Karpas-422 (cell line): ENCODE results near the gene PARP3. TPM values are rescaled to one million over a fixed set of nuclear protein-coding genes. Genes with fewer than 3 reads are reported as not detected.

Experiments used
- DNase-seq: peaks from one replicate; pipeline ENCODE4 v3.0.0-alpha.2; 2015
- H2AFZ ChIP-seq: fragments of 200-600 bp; sonication (generic); 2 replicates; pipeline ENCODE4 v1.6.1; 2014; ENCODE audit warnings: antibody characterized with exemption, low read length, mixed read lengths
- H3K27ac ChIP-seq: fragments of 200-600 bp; sonication (generic); 2 replicates; pipeline ENCODE4 v1.5.1; 2014; ENCODE audit warnings: mild to moderate bottlenecking, low read length, moderate library complexity
- H3K27me3 ChIP-seq: fragments of 200-600 bp; sonication (generic); 2 replicates; pipeline ENCODE4 v1.6.1; 2014; ENCODE audit warnings: low read length, mixed read lengths
- H3K36me3 ChIP-seq: fragments of 200-600 bp; sonication (generic); 2 replicates; pipeline ENCODE4 v1.6.1; 2014; ENCODE audit warnings: low read length, mixed read lengths; ENCODE audit not compliant: insufficient read depth
- H3K4me1 ChIP-seq: fragments of 200-600 bp; sonication (generic); 2 replicates; pipeline ENCODE4 v1.6.1; 2014; ENCODE audit warnings: mild to moderate bottlenecking, low read length, mixed read lengths
- H3K4me2 ChIP-seq: fragments of 200-600 bp; sonication (generic); 2 replicates; pipeline ENCODE4 v1.6.1; 2014; ENCODE audit warnings: low read length, low read depth, mild to moderate bottlenecking; ENCODE audit not compliant: poor library complexity, severe bottlenecking
- H3K4me3 ChIP-seq: fragments of 200-600 bp; sonication (generic); 2 replicates; pipeline ENCODE4 v1.5.1; 2014; ENCODE audit warnings: mild to moderate bottlenecking, antibody characterized with exemption, low read length, mixed read lengths
- H3K79me2 ChIP-seq: fragments of 200-600 bp; sonication (generic); 2 replicates; pipeline ENCODE4 v1.6.1; 2014; ENCODE audit warnings: mild to moderate bottlenecking, low read length, mixed read lengths
- H3K9ac ChIP-seq: fragments of 200-600 bp; sonication (generic); 2 replicates; pipeline ENCODE4 v1.6.0; 2014; ENCODE audit warnings: low read length
- H3K9me2 ChIP-seq: fragments of 200-600 bp; sonication (generic), shearing (Covaris generic); replicated peaks from 2 replicates; pipeline ENCODE4 v1.6.0; 2014; ENCODE audit warnings: mild to moderate bottlenecking, low read length, moderate library complexity; ENCODE audit not compliant: insufficient read depth
- H3K9me3 ChIP-seq: fragments of 300-700, 200-600 bp; sonication (generic); 2 replicates; pipeline ENCODE4 v1.6.1; 2014; ENCODE audit warnings: low read length, mixed read lengths
- H4K20me1 ChIP-seq: fragments of 200-600 bp; sonication (generic); 2 replicates; pipeline ENCODE4 v1.6.1; 2014; ENCODE audit warnings: mild to moderate bottlenecking, antibody characterized with exemption, low read length, low read depth; ENCODE audit not compliant: insufficient read depth
- total RNA-seq: library from RNA; depleted of rRNA; stranded (reverse); fragments of >200 nt; shearing (Covaris generic); gene quantifications from 2 replicates; pipeline ENCODE4 v1.2.3, GENCODE V29; 2014; ENCODE audit warnings: low replicate concordance

Gene PARP3
- total RNA-seq, 1 experiment from 2014 or later = 29.1 TPM

DNA sequence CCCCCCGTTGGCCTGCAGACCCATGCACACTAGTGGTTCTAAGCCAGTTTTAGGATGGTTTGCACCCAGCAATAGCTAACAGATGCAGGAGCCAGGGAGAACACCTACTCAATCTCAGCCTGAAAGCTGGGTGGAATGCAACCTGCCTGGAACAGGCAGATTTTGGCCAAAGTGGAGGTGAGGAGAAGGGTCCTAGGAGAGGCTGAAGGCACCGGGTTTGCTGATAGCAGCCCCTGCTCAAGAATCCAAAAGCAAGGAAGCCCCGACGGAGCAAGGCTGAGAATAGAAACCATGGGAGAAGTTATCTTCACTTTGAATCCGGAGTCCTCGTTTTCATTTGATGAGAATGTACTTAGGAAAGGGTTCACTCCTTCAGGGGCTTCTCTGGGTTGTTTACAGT is 10.4 kb upstream of the PARP3 start:
- DNase-seq = no peak
- Histone ChIP-seq H3K9me2 (no peaks in the 10 kb centered on the region), H3K9ac (no peak overlapping the region), H3K27ac (no peak overlapping the region), H2AFZ (no peak overlapping the region), H3K27me3 (no peaks in the 10 kb centered on the region), H3K9me3 (no peaks in the 10 kb centered on the region), H3K79me2 (no peaks in the 10 kb centered on the region), H3K36me3 (0 out of 2 replicates have a peak, but pooled peaks cover 2% of the 10 kb centered on the region), H3K4me3 (no peak overlapping the region), H4K20me1 (peaks cover 1% of the 10 kb centered on the region; the same call in 1 of the 2 replicates), H3K4me1 (no peaks in the 10 kb centered on the region), H3K4me2 (no peak overlapping the region)

DNA sequence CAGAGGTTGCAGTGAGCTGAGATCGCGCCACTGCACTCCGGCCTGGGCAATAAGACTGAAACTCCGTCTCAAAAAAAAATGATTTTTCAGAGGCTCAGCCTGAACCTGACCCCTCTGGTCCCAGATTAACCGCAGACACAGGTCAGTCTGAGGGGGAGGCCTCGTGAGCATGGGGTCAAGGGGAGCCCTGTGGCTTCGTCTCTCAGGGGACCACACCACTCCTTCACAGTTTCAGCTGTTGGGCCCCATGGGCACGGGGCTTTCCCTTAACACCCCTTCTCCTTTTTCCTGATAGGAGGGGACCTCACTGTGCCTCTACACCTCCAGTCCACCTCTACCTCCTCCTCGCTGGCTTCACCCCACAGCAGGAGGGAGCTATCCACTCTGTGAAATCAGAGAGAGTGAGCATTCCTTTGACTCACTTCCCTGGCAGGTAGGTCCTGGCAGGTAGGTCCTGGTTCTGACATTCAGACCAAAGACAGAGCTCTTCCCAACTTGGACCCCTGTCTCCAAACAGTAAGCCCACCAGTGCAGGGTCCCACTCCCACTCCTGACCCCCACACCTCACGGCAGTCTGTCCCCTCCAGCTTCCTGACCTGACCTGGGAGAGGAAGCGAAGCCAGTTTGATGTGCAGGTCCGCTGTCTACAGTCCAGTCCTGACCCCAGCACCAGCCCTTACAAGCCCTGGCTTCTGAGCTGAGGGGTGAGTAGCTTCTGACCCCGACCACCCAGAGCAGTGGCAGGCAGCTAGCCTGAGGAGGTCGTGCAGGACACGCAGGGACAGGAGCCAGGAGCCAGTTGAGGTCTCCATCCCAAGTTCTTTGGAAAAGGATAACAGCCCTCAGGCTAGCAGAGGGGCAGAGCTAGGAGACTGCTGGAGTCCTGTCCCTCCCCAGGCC is 9.4 kb upstream of the PARP3 start:
- Histone ChIP-seq H3K9me2 (no peaks in the 10 kb centered on the region), H3K79me2 (no peaks in the 10 kb centered on the region), H3K4me1 (no peaks in the 10 kb centered on the region), H3K27me3 (no peaks in the 10 kb centered on the region), H2AFZ (no peak overlapping the region), H3K9me3 (no peaks in the 10 kb centered on the region), H3K4me2 (no peak overlapping the region), H3K27ac (no peak overlapping the region), H3K36me3 (0 out of 2 replicates have a peak, but pooled peaks cover 2% of the 10 kb centered on the region), H3K9ac (no peak overlapping the region), H4K20me1 (peaks cover 5% of the 10 kb centered on the region; the same call in 1 of the 2 replicates), H3K4me3 (no peak overlapping the region)
- DNase-seq = no peak

DNA sequence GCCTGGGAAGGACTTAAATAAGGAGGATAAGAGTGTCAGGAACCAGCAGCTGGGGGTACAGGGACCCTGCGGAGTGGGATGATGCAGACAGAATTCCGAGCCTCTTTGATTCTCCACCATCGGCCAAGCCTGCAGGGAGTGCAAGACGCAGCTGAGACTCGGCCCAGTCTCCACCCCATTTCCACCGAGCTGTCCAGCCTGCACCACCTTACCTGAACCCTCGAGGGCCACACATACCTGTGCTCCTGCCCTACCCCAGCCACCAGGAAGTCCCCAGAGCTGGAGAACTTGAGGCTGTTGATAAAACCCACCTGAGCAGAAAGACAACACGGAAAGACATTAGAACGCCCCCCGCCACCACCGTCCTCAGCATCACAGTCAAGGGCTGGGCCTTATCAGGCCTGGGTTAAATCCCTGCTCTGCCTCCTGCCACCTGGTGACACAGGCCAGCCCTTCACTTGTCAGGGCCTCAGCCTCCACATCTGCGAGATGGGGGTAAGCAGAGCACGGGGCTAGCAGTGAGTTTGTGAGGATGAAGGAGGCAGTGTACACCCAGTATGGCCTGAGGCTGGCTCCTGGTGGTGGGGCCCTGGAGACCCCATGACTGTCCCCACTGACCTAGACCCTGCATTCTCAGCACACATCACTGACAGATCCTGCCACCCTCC is 8.6 kb upstream of the PARP3 start:
- Histone ChIP-seq H3K4me2 (no peak overlapping the region), H3K4me3 (no peak overlapping the region), H3K36me3 (peaks cover 6% of the 10 kb centered on the region; the same call in 1 of the 2 replicates), H3K27ac (no peak overlapping the region), H3K9ac (no peak overlapping the region), H2AFZ (no peak overlapping the region), H3K4me1 (no peaks in the 10 kb centered on the region), H3K9me2 (no peaks in the 10 kb centered on the region), H3K9me3 (no peaks in the 10 kb centered on the region), H3K27me3 (no peaks in the 10 kb centered on the region), H4K20me1 (peaks cover 5% of the 10 kb centered on the region; the same call in 1 of the 2 replicates), H3K79me2 (peaks cover 4% of the 10 kb centered on the region)
- no peak for DNase-seq

DNA sequence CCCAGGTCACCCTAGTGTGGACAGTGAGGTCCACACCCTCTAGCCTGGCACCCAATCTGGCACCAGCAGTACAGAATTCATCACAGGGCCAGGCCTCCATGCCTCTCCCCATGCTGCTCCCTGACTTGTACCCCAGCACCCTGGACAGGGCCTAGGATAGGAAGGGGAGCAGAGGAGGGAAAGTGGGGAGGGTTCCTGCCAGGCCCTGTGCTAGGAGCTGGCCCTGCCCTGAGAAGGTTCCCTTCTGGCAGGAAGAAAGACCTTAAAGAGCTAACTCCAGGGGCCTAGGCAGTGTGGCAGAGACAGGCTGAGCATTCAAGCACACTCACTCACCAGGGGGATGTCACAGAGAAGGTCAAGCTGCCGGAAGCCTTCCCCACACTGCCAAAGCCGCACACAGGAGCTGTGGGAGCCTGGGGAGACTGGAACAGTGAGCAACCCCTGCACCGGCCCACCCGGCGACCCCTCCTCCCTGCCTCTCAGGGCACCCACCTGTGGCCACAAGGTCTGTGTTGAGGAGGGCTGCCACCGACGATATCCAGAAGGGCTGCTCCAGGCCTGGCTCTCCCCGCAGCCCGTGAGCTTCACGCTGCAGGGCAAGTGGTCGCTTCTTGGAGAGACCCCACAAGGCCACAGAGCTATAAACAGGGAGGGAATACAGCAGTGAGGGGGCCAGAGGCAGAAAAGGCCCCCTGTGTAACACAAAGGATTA is 7.9 kb upstream of the PARP3 start:
- Histone ChIP-seq H3K4me3 (no peak overlapping the region), H3K4me1 (no peaks in the 10 kb centered on the region), H4K20me1 (peaks cover 5% of the 10 kb centered on the region; the same call in 1 of the 2 replicates), H3K36me3 (peaks cover 11% of the 10 kb centered on the region; the same call in 1 of the 2 replicates), H3K79me2 (peaks cover 11% of the 10 kb centered on the region), H3K9me2 (no peaks in the 10 kb centered on the region), H3K9ac (no peak overlapping the region), H3K27ac (no peak overlapping the region), H2AFZ (no peak overlapping the region), H3K9me3 (no peaks in the 10 kb centered on the region), H3K27me3 (no peaks in the 10 kb centered on the region), H3K4me2 (no peak overlapping the region)
- no peak for DNase-seq

DNA sequence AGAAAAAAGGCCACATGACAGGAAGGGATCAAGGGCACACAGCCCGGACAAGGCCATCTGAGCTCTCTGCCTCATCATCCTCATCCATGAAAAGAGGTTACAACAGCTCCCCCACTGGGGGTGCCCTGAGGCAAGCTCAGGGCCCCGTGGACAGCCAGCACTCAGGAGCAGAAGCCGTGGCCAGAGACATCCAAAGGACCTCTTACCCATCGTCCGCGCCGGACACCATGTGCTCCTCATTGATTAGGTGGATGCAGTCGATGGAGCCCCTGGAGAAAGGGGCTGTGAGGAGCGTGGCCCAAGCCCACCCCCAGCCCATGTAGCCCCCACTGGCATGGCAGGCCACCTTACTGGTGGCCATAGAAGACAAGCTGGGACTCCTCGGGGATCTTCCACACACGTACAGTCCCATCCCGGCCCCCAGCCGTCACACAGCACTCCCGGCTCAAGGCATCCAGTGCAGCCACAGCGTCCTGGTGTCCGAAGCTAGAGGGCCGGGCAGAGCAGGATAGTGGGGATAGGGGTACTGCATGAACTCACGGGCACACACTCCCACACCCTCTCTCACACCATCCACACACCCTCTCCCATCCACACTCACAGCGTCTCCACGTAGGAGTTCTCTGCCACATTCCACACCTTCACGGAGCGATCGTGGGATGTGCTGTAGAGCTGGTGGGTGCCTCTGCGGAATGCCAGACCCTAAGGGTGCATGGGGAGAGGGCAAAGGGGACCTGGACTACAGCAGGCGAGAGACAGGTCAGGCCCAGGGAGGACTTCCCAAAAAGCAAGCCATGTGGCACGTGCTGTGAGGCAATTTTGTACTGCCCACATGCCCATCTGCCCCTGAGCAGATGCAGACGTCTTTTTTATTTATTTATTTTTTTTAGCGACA is 6.9 kb upstream of the PARP3 start:
- H3K9me3 ChIP-seq = no peaks in the 10 kb centered on the region
- H4K20me1 ChIP-seq = peaks cover 6% of the 10 kb centered on the region; the same call in 1 of the 2 replicates
- no peak overlapping the region for H3K4me2 ChIP-seq
- peaks cover 7% of the 10 kb centered on the region for H3K4me1 ChIP-seq
- no peaks in the 10 kb centered on the region for H3K9me2 ChIP-seq
- no peak overlapping the region for H3K9ac ChIP-seq
- H3K27ac ChIP-seq = no peak overlapping the region
- no peak overlapping the region for H3K4me3 ChIP-seq
- H3K36me3 ChIP-seq = peaks cover 13% of the 10 kb centered on the region; the same call in 1 of the 2 replicates
- no peak overlapping the region for H2AFZ ChIP-seq
- no peak for DNase-seq
- H3K27me3 ChIP-seq = no peaks in the 10 kb centered on the region
- peaks cover 21% of the 10 kb centered on the region for H3K79me2 ChIP-seq

DNA sequence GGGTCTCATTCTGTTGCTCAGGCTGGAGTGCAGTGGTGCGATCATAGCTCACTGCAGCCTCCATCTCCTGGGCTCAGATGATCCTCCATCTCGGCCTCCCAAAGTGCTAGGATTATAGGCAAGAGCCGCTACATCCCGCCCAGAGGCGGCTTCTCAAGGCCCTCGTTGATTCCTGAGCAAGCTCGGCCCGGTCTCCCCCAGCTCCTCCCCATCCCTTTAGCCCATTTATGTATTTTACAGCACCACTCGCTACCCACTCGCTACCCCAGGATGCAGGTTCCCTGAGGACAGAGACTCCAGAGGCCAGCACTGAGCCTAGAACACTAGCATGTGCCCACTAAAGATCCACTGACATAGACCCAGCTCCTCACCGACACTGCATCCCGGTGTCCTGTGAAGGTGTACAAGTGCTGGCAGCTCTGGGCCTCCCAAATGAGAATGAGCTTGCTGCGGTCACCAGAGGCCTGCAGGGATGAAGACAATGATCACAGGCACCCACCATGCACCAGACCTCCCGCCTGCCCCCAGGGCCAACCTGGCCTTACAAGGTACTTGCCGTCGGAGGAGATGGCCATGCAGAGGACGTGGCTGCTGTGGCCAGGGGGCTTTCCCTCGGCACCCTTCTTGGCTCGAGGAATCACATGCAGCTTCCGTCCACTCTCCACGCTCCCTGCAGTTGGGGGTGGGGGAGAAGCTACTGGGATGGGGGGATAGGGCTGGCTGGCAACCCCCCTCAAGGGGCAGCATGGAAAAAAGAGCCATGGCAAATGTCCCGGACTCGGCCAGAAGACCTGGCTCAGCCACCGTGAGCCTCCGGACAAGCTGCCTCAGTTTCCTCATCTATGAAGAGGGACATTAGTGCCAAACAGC is 6.0 kb upstream of the PARP3 start:
- H3K27me3 ChIP-seq = no peaks in the 10 kb centered on the region
- no peak overlapping the region for H3K4me2 ChIP-seq
- no peaks in the 10 kb centered on the region for H3K9me2 ChIP-seq
- H3K9me3 ChIP-seq = no peaks in the 10 kb centered on the region
- H3K36me3 ChIP-seq = peaks cover 13% of the 10 kb centered on the region; the same call in 1 of the 2 replicates
- peaks cover 29% of the 10 kb centered on the region for H3K79me2 ChIP-seq
- peaks cover 15% of the 10 kb centered on the region for H3K4me1 ChIP-seq
- peaks cover 13% of the 10 kb centered on the region; the same call in 1 of the 2 replicates for H4K20me1 ChIP-seq
- H2AFZ ChIP-seq = no peak overlapping the region
- H3K27ac ChIP-seq = no peak overlapping the region
- no peak overlapping the region for H3K4me3 ChIP-seq
- no peak overlapping the region for H3K9ac ChIP-seq
- DNase-seq = no peak

DNA sequence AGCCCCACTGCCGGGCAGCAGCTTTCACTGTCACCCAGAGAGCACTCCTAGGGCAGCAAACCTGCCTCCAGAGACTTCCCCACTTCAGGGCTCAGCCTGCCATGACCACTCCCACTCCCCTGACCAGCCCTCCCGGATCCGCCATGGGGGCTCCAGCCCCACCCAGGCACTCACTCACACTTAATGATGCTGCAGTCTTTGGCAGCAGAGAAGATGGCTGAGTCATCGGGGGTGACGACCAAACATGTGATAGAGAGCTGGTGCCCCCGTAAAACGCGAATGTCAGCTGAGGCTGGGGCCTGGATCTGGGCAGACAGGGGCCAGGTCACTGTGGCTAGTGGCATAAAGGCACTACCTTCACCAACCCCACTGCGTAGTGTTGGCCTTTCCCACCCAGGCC is 5.1 kb upstream of the PARP3 start:
- Histone ChIP-seq H4K20me1 (peaks cover 13% of the 10 kb centered on the region; the same call in 1 of the 2 replicates), H3K36me3 (peaks cover 13% of the 10 kb centered on the region; the same call in 1 of the 2 replicates), H3K79me2 (peaks cover 34% of the 10 kb centered on the region), H3K4me1 (peaks cover 15% of the 10 kb centered on the region), H3K4me2 (no peak overlapping the region), H3K4me3 (no peak overlapping the region), H3K9me3 (no peaks in the 10 kb centered on the region), H3K9ac (no peak overlapping the region), H2AFZ (no peak overlapping the region), H3K27ac (no peak overlapping the region), H3K27me3 (no peaks in the 10 kb centered on the region), H3K9me2 (no peaks in the 10 kb centered on the region)
- DNase-seq = no peak
